Measurements from ENCODE around the gene WDR88. TPM values are rescaled to one million over a fixed set of nuclear protein-coding genes. Genes with fewer than 3 reads are reported as not detected.
A peak's percentile ranks its signal among the peaks of the same experiment; 100 is the strongest.

The WDR88 gene
- total RNA-seq, 6 donors from 2014 or later: 0.34 TPM; not detected in 5

DNA sequence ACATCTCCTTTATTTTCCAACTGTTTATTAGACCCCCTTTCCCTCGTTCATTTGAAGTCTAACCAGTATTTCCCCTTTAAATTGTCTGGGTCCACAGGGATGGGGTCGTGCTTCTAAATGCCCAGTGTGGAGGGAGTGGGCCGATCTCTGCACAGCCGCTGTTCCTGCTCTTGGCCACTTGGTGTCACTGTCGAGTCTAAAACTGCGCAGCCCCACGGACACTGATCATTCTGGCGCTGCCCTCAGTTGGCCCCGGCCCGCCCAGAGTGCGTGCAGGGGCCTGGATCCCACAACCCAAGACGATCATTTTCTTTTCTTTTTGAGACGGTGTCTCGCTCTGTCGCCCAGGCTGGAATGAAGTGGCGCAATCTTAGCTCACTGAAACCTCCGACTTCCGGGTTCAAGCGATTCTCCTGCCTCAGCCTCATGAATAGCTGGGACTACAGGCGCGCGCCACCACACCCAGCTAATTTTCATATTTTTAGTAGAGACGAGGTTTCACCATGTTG, 12.0 kb downstream of the WDR88 start:
- H3K4me1 ChIP-seq: peaks cover 0 to 6% (median 2%) of the 10 kb centered on the region in 4 donors
- peak; percentile 87 to 97 for ATAC-seq (ENCODE audit: low FRiP score in 2 of 2)
- H3K9me3 ChIP-seq: no peaks in the 10 kb centered on the region
- H3K36me3 ChIP-seq: no peaks in the 10 kb centered on the region
- no peak overlapping the region for H3K27ac ChIP-seq
- peak overlapping the region in 1 of 4 donors; percentile 22 for H3K4me3 ChIP-seq
- WGBS, 2 donors: 29 to 39% methylated on average over 19 to 23 of the region's 23 CpGs
- TF ChIP-seq, protein P1, sequence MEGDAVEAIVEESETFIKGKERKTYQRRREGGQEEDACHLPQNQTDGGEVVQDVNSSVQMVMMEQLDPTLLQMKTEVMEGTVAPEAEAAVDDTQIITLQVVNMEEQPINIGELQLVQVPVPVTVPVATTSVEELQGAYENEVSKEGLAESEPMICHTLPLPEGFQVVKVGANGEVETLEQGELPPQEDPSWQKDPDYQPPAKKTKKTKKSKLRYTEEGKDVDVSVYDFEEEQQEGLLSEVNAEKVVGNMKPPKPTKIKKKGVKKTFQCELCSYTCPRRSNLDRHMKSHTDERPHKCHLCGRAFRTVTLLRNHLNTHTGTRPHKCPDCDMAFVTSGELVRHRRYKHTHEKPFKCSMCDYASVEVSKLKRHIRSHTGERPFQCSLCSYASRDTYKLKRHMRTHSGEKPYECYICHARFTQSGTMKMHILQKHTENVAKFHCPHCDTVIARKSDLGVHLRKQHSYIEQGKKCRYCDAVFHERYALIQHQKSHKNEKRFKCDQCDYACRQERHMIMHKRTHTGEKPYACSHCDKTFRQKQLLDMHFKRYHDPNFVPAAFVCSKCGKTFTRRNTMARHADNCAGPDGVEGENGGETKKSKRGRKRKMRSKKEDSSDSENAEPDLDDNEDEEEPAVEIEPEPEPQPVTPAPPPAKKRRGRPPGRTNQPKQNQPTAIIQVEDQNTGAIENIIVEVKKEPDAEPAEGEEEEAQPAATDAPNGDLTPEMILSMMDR (IDR thresholded peaks at IDR 0.05): peak; percentile 83 to 94 (median 92)
- no peak for TF ChIP-seq EP300 (IDR thresholded peaks at IDR 0.05)
- H3K27me3 ChIP-seq: no peaks in the 10 kb centered on the region
- DNase-seq: peak; percentile 81 to 84

DNA sequence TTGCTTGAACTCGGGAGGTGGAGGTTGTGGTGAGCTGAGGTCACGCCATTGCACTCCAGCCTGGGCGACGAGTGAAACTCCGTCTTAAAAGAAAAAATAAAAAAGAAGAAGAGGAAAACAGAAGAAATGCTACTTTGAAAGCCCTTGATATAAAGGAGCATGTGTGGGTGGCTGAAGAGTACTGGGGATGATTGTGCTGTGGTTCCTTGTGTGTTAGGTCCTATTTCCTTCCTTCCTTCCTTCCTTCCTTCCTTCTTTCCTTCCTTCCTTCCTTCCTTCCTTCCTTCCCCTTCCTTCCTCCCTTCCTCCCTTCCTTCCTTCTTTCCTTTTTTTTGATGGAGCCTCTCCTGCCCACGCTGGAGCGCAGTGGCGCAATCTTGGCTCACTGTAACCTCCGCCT, 14.3 kb downstream of the WDR88 start:
- Histone ChIP-seq H3K27ac (no peak overlapping the region), H3K4me1 (peaks cover 0 to 6% (median 2%) of the 10 kb centered on the region in 4 donors), H3K27me3 (no peaks in the 10 kb centered on the region), H3K4me3 (no peak overlapping the region), H3K9me3 (no peaks in the 10 kb centered on the region), H3K36me3 (no peaks in the 10 kb centered on the region)
- DNase-seq (no peak), ATAC-seq (ENCODE audit: low FRiP score in 2 of 2) (no peak)
- TF ChIP-seq EP300 (IDR thresholded peaks at IDR 0.05) (no peak), POLR2A (IDR thresholded peaks at IDR 0.05) (no peak), POLR2AphosphoS5 (IDR thresholded peaks at IDR 0.05) (no peak)
- TF ChIP-seq, protein P1 (IDR thresholded peaks at IDR 0.05): no peak
- WGBS, 2 donors: 89% methylated on average over 9 of the region's 9 CpGs

DNA sequence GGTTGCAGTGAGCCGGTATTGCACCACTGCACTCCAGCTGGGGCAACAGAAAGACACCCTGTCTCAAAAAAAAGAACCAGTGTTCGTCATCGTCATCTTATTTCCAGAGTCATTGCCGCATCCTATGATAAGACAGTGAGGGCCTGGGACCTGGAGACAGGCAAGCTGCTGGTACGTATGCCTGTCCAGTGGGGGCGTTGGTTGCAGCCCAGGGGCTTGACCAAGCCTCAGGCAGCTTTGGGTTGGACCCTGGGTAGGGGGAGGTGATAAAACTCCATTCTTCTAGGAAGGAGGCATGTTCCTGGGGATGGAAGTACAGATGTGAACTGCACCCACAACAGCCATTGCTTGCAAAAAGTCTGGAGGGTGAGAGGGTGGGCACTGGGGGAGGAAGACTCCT, 15.6 kb downstream of the WDR88 start:
- Histone ChIP-seq H3K4me3 (no peak overlapping the region), H3K27ac (no peak overlapping the region), H3K36me3 (no peaks in the 10 kb centered on the region), H3K4me1 (peaks cover 0 to 12% (median 2%) of the 10 kb centered on the region in 4 donors), H3K9me3 (no peaks in the 10 kb centered on the region), H3K27me3 (no peaks in the 10 kb centered on the region)
- DNase-seq (no peak), ATAC-seq (ENCODE audit: low FRiP score in 2 of 2) (no peak)
- TF ChIP-seq POLR2A (IDR thresholded peaks at IDR 0.05): no peak
- no peak for TF ChIP-seq EP300 (IDR thresholded peaks at IDR 0.05)
- TF ChIP-seq POLR2AphosphoS5 (IDR thresholded peaks at IDR 0.05): no peak
- TF ChIP-seq, protein P1 (IDR thresholded peaks at IDR 0.05): no peak
- WGBS, 2 donors: 76 to 80% methylated on average over 6 of the region's 6 CpGs

DNA sequence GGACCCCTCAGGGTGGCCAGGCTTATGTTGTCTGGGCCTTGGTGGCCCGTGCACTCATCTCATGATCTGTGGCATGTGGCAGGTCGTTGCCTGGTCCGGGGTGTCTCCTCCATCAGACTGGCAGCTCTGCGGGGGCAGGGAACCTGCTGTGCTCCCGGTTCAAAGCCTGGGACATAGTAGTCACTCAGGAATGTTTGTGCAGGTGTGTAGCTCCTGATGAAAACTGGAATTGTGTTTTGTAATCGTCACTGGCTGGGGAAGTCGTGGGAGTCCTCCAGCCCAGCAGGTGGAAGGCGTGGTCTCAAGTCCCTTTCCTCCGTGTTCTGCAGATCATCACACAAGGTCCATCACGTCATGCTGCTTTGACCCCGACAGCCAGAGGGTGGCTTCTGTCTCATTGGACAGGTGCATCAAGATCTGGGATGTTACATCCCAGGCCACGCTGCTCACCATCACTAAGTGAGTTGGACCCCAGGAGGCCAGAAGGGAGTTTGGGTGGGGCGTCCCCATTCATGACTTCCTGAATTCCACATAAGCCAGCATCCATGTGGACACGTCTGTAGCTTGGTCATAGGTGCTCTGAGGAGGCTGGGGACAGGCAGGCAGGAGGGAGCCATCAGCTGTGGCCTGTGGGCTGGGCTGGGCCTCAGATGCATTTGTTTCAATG, 19.1 kb downstream of the WDR88 start:
- H3K4me3 ChIP-seq: no peak overlapping the region
- 70 to 80% methylated on average over 3 to 11 of the region's 14 CpGs for WGBS, 2 donors
- ATAC-seq (ENCODE audit: low FRiP score in 2 of 2): no peak

More for the DNA sequence above, 19.1 kb downstream of the WDR88 start:
- no peaks in the 10 kb centered on the region for H3K9me3 ChIP-seq
- H3K27me3 ChIP-seq: no peaks in the 10 kb centered on the region
- no peak for TF ChIP-seq POLR2A (IDR thresholded peaks at IDR 0.05)
- TF ChIP-seq, protein P1 (IDR thresholded peaks at IDR 0.05): no peak
- no peak for TF ChIP-seq POLR2AphosphoS5 (IDR thresholded peaks at IDR 0.05)
- no peak for TF ChIP-seq EP300 (IDR thresholded peaks at IDR 0.05)
- H3K4me1 ChIP-seq: peaks cover 0 to 6% (median 0%) of the 10 kb centered on the region in 4 donors
- no peaks in the 10 kb centered on the region for H3K36me3 ChIP-seq
- no peak for DNase-seq
- no peak overlapping the region for H3K27ac ChIP-seq
